WTC11 (cell line): ENCODE results near the gene DHX30.

ENCODE experiments used
- ATF3 ChIP-seq: sonication (generic); formaldehyde crosslinking; conservative IDR thresholded peaks from 2 replicates; pipeline ENCODE4 v1.8.1; 2022; ENCODE audit warnings: mild to moderate bottlenecking, missing genetic modification reagents
- CBFB ChIP-seq: sonication (generic); formaldehyde crosslinking; IDR thresholded peaks from 2 replicates; pipeline ENCODE4 v1.8.1; 2022; ENCODE audit warnings: mild to moderate bottlenecking, low read depth, missing genetic modification reagents
- CTCF ChIP-seq: fragments of 200-600 bp; IDR thresholded peaks from 2 replicates; pipeline ENCODE4 v1.8.0; 2022; ENCODE audit warnings: antibody characterized with exemption
- E2F4 ChIP-seq: sonication (generic); formaldehyde crosslinking; IDR thresholded peaks from 2 replicates; pipeline ENCODE4 v1.8.1; 2022; ENCODE audit warnings: low read depth, mild to moderate bottlenecking, moderate library complexity, missing genetic modification reagents, borderline replicate concordance
- ELF4 ChIP-seq: sonication (generic); formaldehyde crosslinking; IDR thresholded peaks from 2 replicates; pipeline ENCODE4 v1.8.1; 2022; ENCODE audit warnings: low read depth, mild to moderate bottlenecking, moderate library complexity, missing genetic modification reagents
- IRF1 ChIP-seq: sonication (generic); formaldehyde crosslinking; IDR thresholded peaks from 2 replicates; pipeline ENCODE4 v1.8.0; 2023; ENCODE audit warnings: missing genetic modification reagents
- SMAD3 ChIP-seq: sonication (generic); formaldehyde crosslinking; IDR thresholded peaks from 2 replicates; pipeline ENCODE4 v1.8.0; 2022; ENCODE audit warnings: missing genetic modification reagents, mild to moderate bottlenecking, borderline replicate concordance
- TCF7 ChIP-seq: sonication (generic); formaldehyde crosslinking; IDR thresholded peaks from 2 replicates; pipeline ENCODE4 v1.8.0; 2022; ENCODE audit warnings: mild to moderate bottlenecking, low read depth, missing genetic modification reagents, moderate library complexity
- USF2 ChIP-seq: sonication (generic); formaldehyde crosslinking; IDR thresholded peaks from 2 replicates; pipeline ENCODE4 v1.8.1; 2023; ENCODE audit warnings: mild to moderate bottlenecking, missing genetic modification reagents, moderate library complexity
- ZNF121 ChIP-seq: sonication (generic); formaldehyde crosslinking; IDR thresholded peaks from 2 replicates; pipeline ENCODE4 v1.8.0; 2023; ENCODE audit warnings: missing genetic modification reagents
- ZNF219 ChIP-seq: sonication (generic); formaldehyde crosslinking; IDR thresholded peaks from 2 replicates; pipeline ENCODE4 v1.8.0; 2023; ENCODE audit warnings: missing genetic modification reagents, mild to moderate bottlenecking, borderline replicate concordance
- ZNF423 ChIP-seq: fragments of 250-450 bp; sonication (Bioruptor Pico); IDR thresholded peaks from 2 replicates; pipeline ENCODE4 v2.1.2; 2022; ENCODE audit warnings: mild to moderate bottlenecking, moderate library complexity
- ZNF512 ChIP-seq: sonication (generic); formaldehyde crosslinking; IDR thresholded peaks from 2 replicates; pipeline ENCODE4 v1.8.1; 2022; ENCODE audit warnings: missing genetic modification reagents, borderline replicate concordance

GRCh38 chr3:47897954-47898353 lies 95.0 kb downstream of the DHX30 start:
- TF ChIP-seq CTCF (no peak), ZNF121 (CRISPR knock-in tag) (no peak), ATF3 (CRISPR knock-in tag) (no peak), E2F4 (CRISPR knock-in tag) (no peak), IRF1 (no peak), ZNF219 (CRISPR knock-in tag) (no peak), TCF7 (CRISPR knock-in tag) (no peak), ZNF512 (CRISPR knock-in tag) (no peak), ELF4 (CRISPR knock-in tag) (no peak), SMAD3 (CRISPR knock-in tag) (no peak), ZNF423 (no peak), USF2 (CRISPR knock-in tag) (no peak), CBFB (no peak)
